H1 (cell line): Measurements from ENCODE around the gene CTU1. TPM values are rescaled to one million over a fixed set of nuclear protein-coding genes. Genes with fewer than 3 reads are reported as not detected.

Source experiments
- RNF2 ChIP-seq: fragments of 200-900, 300-1000 bp; sonication (generic); IDR thresholded peaks from 2 replicates; pipeline ENCODE4 v1.7.1; 2016; ENCODE audit warnings: borderline replicate concordance, low read depth, mild to moderate bottlenecking, antibody characterized with exemption, low read length; ENCODE audit not compliant: poor library complexity, severe bottlenecking; ENCODE audit errors: missing control alignments
- polyA plus RNA-seq, 7 experiments: library from polyadenylated mRNA; depleted of rRNA in 3 of 7; stranded (reverse) in 5 of 7; unstranded in 2 of 7; fragments of >200 nt in 5 of 7; fragments of 200-250 nt in 2 of 7; gene quantifications; 1 replicate in 5 of 7; 2 replicates in 1 of 7; 4 replicates in 1 of 7; pipeline versions ENCODE4 v1.2.1 to v1.2.3, GENCODE V29; 2011 to 2013; ENCODE audit warnings: missing spikeins in 2 of 7, mixed read lengths in 2 of 7
- total RNA-seq: library from RNA; stranded (reverse); fragmentation: NEBNext Ultra II Directional; extraction: Animal tissue kit (Norgen Biotek cat#: 25700); gene quantifications from 2 replicates; pipeline ENCODE4 v1.2.1, GENCODE V29; 2021
- TF ChIP-seq, protein P1 (sequence below): fragments of 300-600 bp; sonication (generic); IDR thresholded peaks from 2 replicates; pipeline ENCODE4 v1.7.1; 2012; ENCODE audit warnings: low read length, moderate library complexity, mild to moderate bottlenecking, inconsistent platforms; ENCODE audit not compliant: insufficient replicate concordance

Gene CTU1
- total and polyA plus RNA-seq, 2 of the 8 experiments (the other 6 are each of a cell fraction or from before 2014, with no cell fraction given), result 4.6 to 7.2 TPM

DNA sequence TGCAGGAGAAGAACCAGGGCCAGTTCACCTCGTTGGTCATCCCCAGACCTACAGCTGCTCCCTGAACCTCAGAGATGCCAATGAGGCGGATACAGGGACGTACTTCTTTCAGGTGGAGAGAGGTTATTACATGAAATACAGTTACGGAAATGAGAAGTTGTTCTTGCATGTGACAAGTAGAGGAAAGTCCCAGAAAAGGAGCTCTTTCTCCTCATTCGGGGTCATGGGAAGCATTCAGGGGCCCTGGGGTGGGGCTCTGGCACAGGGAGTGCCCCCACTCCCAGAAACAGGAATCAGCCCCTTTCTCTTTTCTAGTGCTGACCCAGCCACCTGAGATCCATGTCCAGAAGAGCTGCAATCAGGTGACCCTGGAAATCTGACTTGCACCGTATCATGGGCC lies 12.0 kb upstream of the CTU1 start (continued):
- no peak for TF ChIP-seq RNF2
- TF ChIP-seq, protein P1, sequence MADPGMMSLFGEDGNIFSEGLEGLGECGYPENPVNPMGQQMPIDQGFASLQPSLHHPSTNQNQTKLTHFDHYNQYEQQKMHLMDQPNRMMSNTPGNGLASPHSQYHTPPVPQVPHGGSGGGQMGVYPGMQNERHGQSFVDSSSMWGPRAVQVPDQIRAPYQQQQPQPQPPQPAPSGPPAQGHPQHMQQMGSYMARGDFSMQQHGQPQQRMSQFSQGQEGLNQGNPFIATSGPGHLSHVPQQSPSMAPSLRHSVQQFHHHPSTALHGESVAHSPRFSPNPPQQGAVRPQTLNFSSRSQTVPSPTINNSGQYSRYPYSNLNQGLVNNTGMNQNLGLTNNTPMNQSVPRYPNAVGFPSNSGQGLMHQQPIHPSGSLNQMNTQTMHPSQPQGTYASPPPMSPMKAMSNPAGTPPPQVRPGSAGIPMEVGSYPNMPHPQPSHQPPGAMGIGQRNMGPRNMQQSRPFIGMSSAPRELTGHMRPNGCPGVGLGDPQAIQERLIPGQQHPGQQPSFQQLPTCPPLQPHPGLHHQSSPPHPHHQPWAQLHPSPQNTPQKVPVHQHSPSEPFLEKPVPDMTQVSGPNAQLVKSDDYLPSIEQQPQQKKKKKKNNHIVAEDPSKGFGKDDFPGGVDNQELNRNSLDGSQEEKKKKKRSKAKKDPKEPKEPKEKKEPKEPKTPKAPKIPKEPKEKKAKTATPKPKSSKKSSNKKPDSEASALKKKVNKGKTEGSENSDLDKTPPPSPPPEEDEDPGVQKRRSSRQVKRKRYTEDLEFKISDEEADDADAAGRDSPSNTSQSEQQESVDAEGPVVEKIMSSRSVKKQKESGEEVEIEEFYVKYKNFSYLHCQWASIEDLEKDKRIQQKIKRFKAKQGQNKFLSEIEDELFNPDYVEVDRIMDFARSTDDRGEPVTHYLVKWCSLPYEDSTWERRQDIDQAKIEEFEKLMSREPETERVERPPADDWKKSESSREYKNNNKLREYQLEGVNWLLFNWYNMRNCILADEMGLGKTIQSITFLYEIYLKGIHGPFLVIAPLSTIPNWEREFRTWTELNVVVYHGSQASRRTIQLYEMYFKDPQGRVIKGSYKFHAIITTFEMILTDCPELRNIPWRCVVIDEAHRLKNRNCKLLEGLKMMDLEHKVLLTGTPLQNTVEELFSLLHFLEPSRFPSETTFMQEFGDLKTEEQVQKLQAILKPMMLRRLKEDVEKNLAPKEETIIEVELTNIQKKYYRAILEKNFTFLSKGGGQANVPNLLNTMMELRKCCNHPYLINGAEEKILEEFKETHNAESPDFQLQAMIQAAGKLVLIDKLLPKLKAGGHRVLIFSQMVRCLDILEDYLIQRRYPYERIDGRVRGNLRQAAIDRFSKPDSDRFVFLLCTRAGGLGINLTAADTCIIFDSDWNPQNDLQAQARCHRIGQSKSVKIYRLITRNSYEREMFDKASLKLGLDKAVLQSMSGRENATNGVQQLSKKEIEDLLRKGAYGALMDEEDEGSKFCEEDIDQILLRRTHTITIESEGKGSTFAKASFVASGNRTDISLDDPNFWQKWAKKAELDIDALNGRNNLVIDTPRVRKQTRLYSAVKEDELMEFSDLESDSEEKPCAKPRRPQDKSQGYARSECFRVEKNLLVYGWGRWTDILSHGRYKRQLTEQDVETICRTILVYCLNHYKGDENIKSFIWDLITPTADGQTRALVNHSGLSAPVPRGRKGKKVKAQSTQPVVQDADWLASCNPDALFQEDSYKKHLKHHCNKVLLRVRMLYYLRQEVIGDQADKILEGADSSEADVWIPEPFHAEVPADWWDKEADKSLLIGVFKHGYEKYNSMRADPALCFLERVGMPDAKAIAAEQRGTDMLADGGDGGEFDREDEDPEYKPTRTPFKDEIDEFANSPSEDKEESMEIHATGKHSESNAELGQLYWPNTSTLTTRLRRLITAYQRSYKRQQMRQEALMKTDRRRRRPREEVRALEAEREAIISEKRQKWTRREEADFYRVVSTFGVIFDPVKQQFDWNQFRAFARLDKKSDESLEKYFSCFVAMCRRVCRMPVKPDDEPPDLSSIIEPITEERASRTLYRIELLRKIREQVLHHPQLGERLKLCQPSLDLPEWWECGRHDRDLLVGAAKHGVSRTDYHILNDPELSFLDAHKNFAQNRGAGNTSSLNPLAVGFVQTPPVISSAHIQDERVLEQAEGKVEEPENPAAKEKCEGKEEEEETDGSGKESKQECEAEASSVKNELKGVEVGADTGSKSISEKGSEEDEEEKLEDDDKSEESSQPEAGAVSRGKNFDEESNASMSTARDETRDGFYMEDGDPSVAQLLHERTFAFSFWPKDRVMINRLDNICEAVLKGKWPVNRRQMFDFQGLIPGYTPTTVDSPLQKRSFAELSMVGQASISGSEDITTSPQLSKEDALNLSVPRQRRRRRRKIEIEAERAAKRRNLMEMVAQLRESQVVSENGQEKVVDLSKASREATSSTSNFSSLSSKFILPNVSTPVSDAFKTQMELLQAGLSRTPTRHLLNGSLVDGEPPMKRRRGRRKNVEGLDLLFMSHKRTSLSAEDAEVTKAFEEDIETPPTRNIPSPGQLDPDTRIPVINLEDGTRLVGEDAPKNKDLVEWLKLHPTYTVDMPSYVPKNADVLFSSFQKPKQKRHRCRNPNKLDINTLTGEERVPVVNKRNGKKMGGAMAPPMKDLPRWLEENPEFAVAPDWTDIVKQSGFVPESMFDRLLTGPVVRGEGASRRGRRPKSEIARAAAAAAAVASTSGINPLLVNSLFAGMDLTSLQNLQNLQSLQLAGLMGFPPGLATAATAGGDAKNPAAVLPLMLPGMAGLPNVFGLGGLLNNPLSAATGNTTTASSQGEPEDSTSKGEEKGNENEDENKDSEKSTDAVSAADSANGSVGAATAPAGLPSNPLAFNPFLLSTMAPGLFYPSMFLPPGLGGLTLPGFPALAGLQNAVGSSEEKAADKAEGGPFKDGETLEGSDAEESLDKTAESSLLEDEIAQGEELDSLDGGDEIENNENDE, result no peak
- TF ChIP-seq, all 59 proteins: peak for 0
